Ishikawa (cell line): Measurements from ENCODE around the gene MBOAT7.
"Not testable (repeated sequence)": the region's sequence is repeated elsewhere in the genome, so short reads cannot be mapped to it uniquely, and the experiment has no call there.

Experiments
- CEBPB ChIP-seq: IDR thresholded peaks from 2 replicates; pipeline ENCODE4 v1.6.1; 2012
- CREB1 ChIP-seq: IDR thresholded peaks from 2 replicates; pipeline ENCODE4 v1.6.1; 2012; ENCODE audit warnings: low read depth
- EGR1 ChIP-seq: IDR thresholded peaks from 2 replicates; pipeline ENCODE4 v1.6.1; 2012
- EP300 ChIP-seq: IDR thresholded peaks from 2 replicates; pipeline ENCODE4 v1.6.1; 2012; ENCODE audit warnings: borderline replicate concordance
- FOXM1 ChIP-seq: IDR thresholded peaks from 2 replicates; pipeline ENCODE4 v1.6.1; 2012; ENCODE audit warnings: low read depth, borderline replicate concordance
- NFIC ChIP-seq: IDR thresholded peaks from 2 replicates; pipeline ENCODE4 v1.6.1; 2012
- RAD21 ChIP-seq: IDR thresholded peaks from 2 replicates; pipeline ENCODE4 v1.6.1; 2012; ENCODE audit warnings: low read depth
- TAF1 ChIP-seq: IDR thresholded peaks from 2 replicates; pipeline ENCODE4 v1.6.1; 2012; ENCODE audit warnings: low read depth, mild to moderate bottlenecking
- TCF12 ChIP-seq: IDR thresholded peaks from 2 replicates; pipeline ENCODE4 v1.6.1; 2012; ENCODE audit warnings: low read depth
- TEAD4 ChIP-seq: IDR thresholded peaks from 2 replicates; pipeline ENCODE4 v1.6.1; 2012
- YY1 ChIP-seq: IDR thresholded peaks from 2 replicates; pipeline ENCODE4 v1.6.1; 2012; ENCODE audit warnings: low read depth
- ZBTB7A ChIP-seq: IDR thresholded peaks from 2 replicates; pipeline ENCODE4 v1.6.1; 2012; ENCODE audit warnings: low read depth
- TF ChIP-seq, protein P1 (sequence below): IDR thresholded peaks from 2 replicates; pipeline ENCODE4 v1.6.1; 2012
- TF ChIP-seq, protein P2 (sequence below): IDR thresholded peaks from 2 replicates; pipeline ENCODE4 v1.6.1; 2012; ENCODE audit warnings: low read depth, mild to moderate bottlenecking
- TF ChIP-seq, protein P3 (sequence below): IDR thresholded peaks from 2 replicates; pipeline ENCODE4 v1.6.1; 2012

MBOAT7 gene

DNA sequence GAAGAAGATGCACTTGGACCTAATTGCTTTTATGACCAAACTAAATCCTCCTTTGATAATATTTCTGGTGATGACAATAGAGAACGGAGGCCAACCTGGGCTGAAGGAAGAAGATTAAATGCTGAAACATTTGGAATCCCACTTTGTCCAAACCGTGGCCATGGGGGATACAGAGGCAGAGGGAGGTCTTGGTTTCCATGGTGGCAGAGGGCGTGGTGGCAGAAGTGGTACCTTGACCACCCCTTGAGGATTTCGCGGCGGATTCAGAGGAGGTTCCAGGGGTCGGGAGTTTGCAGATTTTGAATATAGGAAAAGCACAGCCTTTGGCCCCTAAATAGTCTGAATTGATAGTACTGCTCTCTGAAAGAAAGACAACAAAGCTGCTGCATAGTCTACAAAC is 40.7 kb upstream of the MBOAT7 start:
- TF ChIP-seq RAD21 (no peak), CEBPB (no peak), EP300 (no peak), ZBTB7A (no peak), TCF12 (no peak), EGR1 (no peak), CREB1 (no peak), YY1 (no peak), TAF1 (no peak), FOXM1 (no peak), NFIC (no peak), TEAD4 (no peak)
- TF ChIP-seq, protein P1, sequence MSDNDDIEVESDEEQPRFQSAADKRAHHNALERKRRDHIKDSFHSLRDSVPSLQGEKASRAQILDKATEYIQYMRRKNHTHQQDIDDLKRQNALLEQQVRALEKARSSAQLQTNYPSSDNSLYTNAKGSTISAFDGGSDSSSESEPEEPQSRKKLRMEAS: no peak
- TF ChIP-seq, protein P2, sequence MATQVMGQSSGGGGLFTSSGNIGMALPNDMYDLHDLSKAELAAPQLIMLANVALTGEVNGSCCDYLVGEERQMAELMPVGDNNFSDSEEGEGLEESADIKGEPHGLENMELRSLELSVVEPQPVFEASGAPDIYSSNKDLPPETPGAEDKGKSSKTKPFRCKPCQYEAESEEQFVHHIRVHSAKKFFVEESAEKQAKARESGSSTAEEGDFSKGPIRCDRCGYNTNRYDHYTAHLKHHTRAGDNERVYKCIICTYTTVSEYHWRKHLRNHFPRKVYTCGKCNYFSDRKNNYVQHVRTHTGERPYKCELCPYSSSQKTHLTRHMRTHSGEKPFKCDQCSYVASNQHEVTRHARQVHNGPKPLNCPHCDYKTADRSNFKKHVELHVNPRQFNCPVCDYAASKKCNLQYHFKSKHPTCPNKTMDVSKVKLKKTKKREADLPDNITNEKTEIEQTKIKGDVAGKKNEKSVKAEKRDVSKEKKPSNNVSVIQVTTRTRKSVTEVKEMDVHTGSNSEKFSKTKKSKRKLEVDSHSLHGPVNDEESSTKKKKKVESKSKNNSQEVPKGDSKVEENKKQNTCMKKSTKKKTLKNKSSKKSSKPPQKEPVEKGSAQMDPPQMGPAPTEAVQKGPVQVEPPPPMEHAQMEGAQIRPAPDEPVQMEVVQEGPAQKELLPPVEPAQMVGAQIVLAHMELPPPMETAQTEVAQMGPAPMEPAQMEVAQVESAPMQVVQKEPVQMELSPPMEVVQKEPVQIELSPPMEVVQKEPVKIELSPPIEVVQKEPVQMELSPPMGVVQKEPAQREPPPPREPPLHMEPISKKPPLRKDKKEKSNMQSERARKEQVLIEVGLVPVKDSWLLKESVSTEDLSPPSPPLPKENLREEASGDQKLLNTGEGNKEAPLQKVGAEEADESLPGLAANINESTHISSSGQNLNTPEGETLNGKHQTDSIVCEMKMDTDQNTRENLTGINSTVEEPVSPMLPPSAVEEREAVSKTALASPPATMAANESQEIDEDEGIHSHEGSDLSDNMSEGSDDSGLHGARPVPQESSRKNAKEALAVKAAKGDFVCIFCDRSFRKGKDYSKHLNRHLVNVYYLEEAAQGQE: no peak
- TF ChIP-seq, protein P3, sequence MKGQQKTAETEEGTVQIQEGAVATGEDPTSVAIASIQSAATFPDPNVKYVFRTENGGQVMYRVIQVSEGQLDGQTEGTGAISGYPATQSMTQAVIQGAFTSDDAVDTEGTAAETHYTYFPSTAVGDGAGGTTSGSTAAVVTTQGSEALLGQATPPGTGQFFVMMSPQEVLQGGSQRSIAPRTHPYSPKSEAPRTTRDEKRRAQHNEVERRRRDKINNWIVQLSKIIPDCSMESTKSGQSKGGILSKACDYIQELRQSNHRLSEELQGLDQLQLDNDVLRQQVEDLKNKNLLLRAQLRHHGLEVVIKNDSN: no peak

- no peak for TF ChIP-seq TAF1
- no peak for TF ChIP-seq TEAD4
- TF ChIP-seq TCF12: no peak
- TF ChIP-seq NFIC: no peak
- TF ChIP-seq, protein P3: no peak
- TF ChIP-seq EGR1: no peak
- no peak for TF ChIP-seq CREB1
These were observed 39.8 kb upstream of the MBOAT7 start for GRCh38 chr19:54229146-54229545.

GRCh38 chr19:54222474-54223276 is 33.3 kb upstream of the MBOAT7 start, which contains the start of gene LILRB3:
TSS of gene LILRB3 (minus strand) at chr19:54223007. CDS start at chr19:54222976, 31 bp downstream.
- TF ChIP-seq, protein P3: not testable (repeated sequence)
- TF ChIP-seq, protein P2: not testable (repeated sequence)
- TF ChIP-seq CEBPB: not testable (repeated sequence)

GRCh38 chr19:54218960-54219661 is 29.7 kb upstream of the MBOAT7 start:
- TF ChIP-seq EGR1: no peak
- no peak for TF ChIP-seq CREB1
- TF ChIP-seq, protein P2: no peak
- TF ChIP-seq YY1: no peak
- TF ChIP-seq, protein P1: no peak
- no peak for TF ChIP-seq NFIC
- TF ChIP-seq, protein P3: no peak
- TF ChIP-seq RAD21: no peak
- TF ChIP-seq TCF12: no peak
- TF ChIP-seq ZBTB7A: no peak
- TF ChIP-seq TAF1: no peak
- TF ChIP-seq EP300: no peak
- no peak for TF ChIP-seq CEBPB
- no peak for TF ChIP-seq FOXM1
- no peak for TF ChIP-seq TEAD4
